ENCODE results near the gene MEDAG. TPM values are rescaled to one million over a fixed set of nuclear protein-coding genes. Genes with fewer than 3 reads are reported as not detected.

MEDAG gene
- polyA plus RNA-seq, 3 donors = 0.71 to 1.3 (median 0.80) TPM

DNA sequence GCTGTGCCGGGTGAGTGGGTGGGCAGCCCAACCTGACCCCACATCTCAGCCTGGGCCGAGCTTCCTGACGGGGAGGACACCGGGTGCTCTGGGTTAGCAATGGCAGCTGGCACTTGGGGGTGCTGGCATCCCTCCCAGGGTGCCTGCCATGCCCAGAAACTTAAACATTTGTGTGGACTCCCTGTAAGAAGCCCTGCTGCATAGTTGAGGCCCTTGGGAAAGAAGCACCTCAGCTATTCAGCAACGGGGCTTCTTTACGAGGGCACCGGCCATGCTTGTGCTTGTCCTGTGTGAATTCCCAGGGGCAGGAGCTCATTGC is 33.8 kb upstream of the MEDAG start:
- DNase-seq (ENCODE audit: low read depth in 3 of 3, low spot score in 2 of 3) = no peak

DNA sequence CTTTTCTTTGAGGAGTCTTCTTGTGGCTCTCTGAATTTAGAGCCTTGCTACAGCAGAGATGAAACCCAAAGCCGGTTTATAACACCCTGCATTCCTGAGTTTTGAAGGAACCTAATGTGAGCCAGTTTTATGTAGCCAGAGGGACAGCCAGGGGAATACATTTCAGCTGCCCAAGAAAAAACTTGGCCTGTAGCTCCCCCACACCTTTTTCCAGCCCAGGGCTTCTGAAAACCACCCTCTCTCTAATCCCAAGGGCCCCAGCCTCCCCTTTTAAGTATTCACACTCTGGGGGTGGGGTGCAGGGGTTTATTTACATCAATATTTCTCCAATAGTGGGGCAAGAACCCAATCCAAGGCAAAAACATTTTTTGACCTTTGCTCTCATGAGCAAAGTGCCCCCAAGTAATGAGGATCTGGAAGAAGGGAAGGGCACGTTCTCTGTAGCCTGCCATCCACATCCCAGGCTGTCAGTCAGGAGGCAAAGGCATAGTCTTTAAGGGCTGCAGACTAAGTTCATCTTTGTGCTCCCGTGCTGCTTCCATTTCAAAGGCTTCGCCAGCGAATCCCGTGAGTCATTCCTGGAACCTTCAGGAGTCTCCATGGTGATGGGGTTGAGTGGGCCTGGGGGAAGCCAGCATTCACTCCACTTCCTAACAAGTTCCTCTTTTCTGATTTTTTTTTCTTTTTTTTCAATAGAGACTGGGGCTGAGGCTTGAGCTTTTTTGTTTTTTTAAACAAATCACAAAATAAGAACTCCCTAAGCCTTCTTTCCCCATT is 33.2 kb upstream of the MEDAG start:
- no peak for DNase-seq (ENCODE audit: low read depth in 3 of 3, low spot score in 2 of 3)

DNA sequence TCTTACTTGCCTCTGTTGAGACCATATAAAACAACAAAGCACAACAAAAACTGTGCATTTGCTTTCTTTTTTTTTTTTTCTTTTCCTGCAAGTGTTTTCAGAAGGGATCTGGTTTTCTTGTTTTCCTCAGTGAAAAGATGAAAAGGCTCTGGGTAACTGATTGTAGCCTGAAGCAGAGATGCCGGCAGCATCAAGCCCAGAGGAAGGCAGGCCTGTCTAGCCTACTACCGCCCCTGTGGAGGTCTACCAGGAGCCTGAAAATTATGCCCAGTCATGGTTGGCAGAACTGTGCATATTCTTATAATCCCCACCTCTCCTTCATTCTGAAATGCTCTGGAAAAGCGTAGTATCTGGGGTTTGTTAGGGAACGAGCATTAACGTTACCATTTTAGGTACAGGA is 32.6 kb upstream of the MEDAG start:
- no peak for DNase-seq (ENCODE audit: low read depth in 3 of 3, low spot score in 2 of 3)

DNA sequence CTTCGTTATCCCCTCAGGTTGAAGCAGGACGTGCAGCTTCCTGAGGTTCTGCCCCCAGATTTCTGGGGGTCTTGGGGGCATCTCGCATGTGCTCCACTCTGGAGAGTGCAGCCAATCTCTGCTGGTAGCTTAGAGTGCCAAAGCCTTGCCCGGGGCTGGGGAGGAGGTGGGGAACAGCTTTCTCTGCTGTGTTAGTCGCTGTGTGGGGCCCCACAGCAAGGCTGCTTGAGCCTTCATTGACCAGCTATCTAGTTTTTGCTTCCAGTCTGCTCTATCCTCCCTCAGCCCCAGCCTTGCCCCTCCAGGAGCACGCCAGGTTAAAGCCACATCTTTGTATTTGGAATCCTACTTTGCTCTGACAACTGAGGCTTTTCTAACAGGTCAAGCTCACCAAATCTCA is 32.0 kb upstream of the MEDAG start:
- DNase-seq (ENCODE audit: low read depth in 3 of 3, low spot score in 2 of 3) = no peak

DNA sequence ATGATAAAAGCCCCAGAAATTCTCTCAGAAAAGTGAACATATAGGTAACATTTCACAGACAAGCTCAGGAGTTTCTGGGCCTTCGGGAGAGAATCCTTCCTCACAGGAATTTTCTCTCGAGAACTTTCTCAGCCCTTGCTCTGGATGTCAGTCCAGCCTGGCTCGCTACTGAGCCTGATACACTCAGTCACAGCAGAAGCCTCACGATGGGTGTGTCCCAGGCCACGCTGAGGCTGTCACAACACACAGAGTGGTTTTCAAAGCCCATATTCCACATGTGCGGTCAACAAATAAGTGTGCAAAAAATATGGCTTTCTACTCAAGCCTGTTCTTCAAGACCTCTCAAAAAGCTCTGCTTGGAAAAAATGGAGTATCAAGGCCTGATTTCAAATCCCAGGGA is 31.5 kb upstream of the MEDAG start:
- no peak for DNase-seq (ENCODE audit: low read depth in 3 of 3, low spot score in 2 of 3)

DNA sequence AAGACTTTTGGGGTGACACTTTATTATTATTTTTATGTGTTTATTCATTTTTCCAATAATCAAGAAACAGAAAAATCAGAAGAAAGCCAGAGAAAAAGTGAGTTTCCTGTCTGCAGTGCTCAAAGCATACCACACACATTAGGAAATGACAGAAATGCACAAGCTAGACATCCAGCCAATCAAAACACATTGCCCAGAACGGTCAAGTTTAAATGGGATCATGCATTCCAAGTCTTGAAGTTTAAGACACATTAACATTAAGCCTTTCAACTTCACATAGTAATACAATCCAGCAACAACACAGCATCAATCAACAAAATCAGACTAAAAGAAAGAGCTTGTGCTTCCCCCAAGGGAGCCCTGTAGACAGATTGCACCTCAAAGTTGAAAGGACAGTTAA is 28.7 kb upstream of the MEDAG start:
- DNase-seq (ENCODE audit: low read depth in 3 of 3, low spot score in 2 of 3) = no peak

DNA sequence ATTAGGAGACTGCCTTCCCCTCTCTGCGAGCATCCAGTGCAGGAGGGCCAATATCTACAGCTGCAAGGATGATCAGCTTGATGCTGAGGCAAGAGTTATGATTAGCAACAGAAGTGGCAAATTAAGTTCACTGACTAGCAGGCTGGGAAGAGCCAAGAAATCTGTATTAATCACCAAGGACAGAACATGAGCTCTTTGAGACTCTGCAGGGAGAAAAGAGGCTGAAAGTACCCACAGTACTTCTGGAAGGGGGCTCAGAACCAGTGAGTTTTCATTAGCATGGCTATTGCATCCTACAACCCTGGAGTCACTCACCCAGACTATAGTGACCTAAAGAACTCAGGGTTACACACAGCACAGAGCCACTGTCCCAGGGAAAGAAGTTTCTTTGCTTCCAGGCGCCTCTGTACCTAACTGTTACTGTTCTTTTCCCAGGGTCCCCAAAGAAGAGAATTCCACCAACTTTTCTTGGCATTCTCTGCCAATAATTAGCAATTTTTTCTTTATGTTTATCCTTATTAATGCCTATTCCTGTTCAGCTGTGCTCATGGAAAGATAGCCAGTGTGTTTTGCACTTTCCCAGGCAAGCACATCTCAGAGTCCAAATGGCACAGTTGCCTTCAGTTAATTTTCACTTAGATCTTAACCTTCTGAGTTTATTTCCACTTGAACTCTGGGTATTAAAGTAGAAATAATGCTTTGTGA is 25.8 kb upstream of the MEDAG start:
- no peak for DNase-seq (ENCODE audit: low read depth in 3 of 3, low spot score in 2 of 3)

DNA sequence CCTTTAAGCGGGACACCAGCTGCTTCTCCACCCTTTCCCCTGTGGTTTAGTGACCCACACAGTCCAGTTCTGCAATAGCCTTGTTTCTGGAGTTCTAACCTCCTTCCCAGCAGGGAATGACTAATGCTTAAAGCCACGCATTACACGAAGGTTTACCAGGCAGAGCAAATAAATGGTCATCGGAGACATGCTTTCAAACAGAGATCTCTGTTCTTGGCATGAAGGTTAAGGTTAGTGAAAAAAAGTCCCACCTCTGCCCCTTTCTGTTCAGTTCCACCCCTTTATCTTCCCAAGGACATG is 25.3 kb upstream of the MEDAG start:
- DNase-seq (ENCODE audit: low read depth in 3 of 3, low spot score in 2 of 3) = no peak

DNA sequence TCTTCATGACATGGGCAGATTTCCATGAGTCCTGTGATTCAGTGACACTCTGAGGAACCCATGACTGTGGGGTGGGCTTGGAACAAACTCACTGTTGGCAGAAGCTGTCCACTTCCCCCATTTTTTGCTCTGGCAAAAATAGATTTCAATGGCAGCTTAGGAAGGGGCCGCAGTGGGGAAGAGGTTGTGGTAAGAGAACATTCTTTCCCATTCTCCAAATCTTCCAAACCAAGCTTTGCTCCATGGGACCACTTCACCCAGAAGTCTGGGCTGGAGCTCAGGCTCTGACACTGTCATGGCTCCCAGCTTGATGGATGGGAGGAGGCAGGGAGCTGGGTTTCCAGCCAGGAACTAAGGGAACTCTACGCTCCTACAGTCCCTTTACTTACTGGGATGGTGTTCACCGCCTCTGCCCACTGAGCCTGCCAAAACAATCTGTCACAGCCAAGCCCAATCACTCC is 24.9 kb upstream of the MEDAG start:
- DNase-seq (ENCODE audit: low read depth in 3 of 3, low spot score in 2 of 3) = no peak

DNA sequence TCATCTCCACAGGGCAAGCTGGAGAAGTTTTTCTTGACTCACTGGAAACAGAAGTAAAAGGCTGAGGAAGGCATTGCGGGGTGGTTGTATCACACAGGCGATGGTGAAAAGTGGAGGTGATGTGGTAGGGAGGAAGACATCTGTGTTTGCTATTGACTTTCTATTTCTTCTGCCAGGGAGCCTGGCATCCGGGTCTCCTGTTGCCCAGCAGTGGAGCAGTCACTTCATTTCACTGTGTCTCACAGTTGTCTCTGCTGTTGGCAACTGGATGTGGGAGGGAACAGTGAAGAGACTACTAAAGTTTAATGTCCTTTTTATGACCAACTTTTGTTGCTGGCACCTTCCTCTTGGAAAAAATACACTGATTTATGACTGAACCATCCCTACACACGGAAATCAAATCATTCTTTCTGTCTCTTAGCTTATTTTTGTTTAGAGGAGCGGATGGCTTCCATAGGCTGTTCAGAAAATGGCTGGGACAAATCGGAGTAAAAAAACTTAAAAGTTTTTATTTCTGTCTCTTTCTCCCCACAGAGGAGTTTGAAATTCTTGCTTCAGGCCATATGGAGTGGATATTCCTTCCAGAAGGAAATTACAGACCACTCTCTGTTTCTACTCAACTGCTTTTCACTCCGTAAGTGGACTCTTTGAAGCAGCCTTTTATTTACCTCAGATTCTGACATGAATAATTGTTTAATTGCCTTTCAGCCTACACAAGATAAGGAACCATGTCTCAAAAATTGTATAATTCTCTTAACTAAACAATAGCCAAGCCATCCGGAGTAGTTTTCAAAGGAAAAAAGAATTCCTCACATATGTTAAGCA is 23.8 kb upstream of the MEDAG start:
- no peak for DNase-seq (ENCODE audit: low read depth in 3 of 3, low spot score in 2 of 3)

DNA sequence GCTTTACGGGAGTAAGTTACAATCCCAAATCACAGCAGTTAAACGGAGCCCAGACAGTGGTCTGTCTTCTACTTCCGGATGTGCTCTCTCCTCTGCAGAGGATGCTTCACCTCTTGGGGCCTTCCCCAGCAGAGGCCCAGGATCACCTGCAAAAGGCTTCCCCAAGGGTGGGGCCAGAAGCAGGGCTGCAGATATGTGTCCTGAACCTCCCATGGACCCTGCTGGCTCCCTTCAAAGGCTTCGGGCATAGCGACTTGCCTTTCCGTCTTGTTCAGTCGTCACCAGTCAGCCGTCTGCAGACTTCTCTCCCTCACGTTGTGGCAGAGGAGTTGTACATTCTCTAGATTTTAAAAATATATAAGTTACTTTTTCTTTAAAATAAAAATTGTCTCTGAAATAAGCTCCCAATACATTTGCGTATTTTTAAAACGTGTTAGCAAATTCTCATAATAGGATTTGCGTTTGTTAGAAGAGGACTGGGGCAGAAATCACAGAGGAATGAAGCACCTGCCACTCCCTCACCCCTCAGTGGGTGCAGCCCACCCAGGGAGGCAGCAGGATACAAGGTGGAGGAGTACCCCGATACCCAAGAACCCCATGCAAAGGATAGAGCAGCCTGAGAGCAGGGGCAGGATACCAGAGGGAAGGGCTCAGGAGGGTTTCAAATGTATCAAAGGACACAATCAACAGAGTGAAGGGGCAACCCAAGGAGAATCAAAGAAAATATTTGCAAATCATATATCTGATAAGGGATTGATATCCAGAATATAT is 22.9 kb upstream of the MEDAG start:
- no peak for DNase-seq (ENCODE audit: low read depth in 3 of 3, low spot score in 2 of 3)

DNA sequence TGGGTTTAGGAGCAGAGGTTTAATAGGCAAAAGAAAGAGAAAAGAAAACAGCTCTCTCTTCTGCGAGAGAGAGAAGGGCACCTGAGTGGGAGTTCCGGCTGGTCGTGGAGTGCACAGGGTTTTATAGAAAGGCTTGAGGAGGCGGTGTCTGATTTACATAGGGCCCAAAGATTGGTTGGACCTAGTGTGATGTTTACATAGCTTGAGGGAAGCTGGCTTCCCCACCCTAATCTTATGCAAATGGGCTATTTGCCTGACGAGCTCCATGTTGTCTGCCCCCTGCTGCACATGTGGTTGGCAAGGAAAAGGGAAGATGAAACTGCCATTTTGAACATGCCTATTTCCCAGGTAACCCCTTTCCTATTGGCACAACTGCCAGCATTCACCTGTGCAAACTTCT is 21.5 kb upstream of the MEDAG start:
- no peak for DNase-seq (ENCODE audit: low read depth in 3 of 3, low spot score in 2 of 3)

DNA sequence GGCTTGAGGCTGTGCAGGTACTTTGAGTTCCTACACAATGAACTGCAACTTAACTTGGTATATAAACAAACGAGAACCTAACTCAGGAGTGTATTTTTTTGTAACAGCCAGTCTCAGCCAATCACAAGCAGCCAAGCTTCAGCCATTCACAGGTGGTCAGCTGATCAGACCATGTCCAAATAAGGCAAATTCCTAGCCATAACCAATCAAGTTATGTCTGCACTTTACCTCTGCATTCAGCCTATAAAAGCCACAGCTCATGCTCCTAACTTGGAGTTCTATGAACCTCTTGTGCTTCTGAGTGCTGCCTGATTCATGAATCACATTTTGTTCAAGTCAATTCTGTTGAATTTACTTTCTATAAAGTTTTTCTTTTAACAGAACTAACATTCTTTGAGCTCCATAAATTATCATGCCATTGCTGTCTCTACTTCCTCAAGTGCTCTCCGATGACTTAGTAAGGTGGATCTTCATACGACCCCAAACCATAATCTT is 16.8 kb upstream of the MEDAG start:
- no peak for DNase-seq (ENCODE audit: low read depth in 3 of 3, low spot score in 2 of 3)

DNA sequence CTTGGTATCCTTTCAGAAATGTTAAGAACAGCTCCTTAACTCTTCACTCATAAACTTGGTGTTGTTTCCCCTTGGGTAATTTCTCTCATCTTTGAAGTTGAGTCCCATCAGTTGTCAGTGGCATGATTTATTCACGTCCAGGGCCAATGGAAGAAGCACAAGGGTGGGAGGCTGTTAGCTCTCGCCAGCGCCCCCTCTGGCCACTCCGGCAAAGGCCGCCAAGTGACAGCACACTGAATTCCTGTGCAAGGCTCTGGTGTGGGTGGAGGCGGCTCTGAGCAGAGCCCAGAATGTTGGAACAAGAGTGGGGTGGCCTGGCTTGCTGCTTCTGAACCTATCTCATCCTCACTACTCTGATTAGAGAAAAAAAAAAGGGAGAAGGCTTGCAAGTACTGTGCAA is 13.1 kb upstream of the MEDAG start:
- DNase-seq (ENCODE audit: low read depth in 3 of 3, low spot score in 2 of 3) = no peak

DNA sequence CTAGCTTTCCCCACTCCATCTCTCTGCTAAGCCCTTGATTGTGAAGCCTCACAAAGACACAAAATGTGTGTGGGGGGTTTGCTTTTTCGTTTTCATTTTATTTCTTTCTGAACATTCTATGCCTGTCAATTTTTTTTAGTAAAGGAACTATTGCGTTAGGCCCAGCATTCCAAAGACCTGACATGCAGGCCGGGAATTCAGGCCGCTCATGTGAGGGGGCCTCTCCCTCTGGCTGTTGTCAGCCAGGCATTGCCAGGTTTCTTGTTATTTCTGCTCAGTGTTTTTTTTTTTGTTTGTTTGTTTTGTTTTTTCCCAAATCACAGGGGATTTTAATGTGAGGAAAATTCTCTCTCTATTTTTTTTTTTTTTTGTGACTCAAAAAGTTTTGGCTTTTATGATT is 10.3 kb upstream of the MEDAG start:
- DNase-seq (ENCODE audit: low read depth in 3 of 3, low spot score in 2 of 3) = no peak

DNA sequence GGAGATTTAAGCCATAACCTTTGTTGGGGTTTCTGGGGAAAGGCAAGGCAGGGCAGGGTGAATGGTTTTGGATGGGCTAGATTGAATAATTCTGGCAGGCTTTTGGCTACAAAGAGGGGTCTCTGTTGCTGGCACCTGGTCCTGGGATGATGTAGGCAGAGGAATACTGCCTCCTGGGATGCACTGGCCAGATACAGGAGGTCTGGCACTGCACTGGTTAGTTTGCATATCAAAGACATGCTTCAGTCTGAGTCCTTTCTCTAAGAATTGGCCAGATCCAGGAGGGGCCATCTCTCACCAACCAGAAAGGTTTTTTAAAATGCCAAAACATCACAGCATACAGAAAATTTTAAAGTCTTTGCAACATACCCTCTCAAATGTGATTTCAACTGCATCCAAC is 8.0 kb upstream of the MEDAG start:
- DNase-seq (ENCODE audit: low read depth in 3 of 3, low spot score in 2 of 3) = no peak

DNA sequence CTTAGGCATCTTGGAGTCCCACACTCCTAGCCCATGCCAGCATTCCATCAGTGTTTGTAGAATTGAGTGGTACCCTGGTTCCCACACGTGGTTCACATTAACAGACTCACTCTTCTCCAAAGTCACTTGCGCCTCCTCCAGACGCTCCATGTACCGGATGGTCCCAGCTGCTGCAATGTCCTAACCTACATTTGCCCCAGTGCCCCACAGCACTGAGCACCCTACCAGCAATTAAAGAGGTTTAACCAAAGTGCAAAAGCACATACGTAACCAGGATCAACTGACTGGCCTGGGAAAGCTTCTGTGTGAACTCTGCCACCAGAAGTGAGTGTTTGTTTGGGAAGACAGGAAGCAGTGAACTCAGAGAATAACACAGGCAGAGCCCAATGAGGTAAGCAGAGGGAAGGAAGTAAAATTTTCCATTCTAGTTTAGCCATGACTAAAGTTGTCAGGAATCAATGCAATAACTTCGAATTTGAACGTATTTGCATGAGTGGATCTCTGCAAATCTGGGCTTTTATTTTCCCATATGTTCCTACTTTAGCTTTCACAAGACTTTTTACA is 7.3 kb upstream of the MEDAG start:
- DNase-seq (ENCODE audit: low read depth in 3 of 3, low spot score in 2 of 3) = no peak

DNA sequence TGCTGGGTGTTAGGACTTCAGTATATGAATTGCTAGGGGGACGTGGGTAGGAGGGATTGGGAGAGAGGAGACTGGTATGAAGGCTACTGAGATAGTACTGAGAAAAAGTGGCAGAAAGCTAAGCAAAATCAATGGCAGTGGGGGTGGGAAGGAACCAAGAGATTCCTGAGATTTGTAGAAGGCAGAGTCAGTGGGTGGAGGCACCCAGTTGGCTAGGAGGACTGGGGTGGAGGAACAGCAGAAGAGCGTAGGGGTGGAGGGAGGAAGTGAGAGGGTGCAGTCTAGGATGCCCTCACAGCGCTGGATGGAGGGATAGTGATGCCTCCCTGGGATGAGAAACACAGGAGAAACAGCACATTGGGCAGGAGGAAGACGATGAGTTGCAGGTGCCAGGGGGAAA is 5.6 kb upstream of the MEDAG start:
- DNase-seq (ENCODE audit: low read depth in 3 of 3, low spot score in 2 of 3) = no peak

DNA sequence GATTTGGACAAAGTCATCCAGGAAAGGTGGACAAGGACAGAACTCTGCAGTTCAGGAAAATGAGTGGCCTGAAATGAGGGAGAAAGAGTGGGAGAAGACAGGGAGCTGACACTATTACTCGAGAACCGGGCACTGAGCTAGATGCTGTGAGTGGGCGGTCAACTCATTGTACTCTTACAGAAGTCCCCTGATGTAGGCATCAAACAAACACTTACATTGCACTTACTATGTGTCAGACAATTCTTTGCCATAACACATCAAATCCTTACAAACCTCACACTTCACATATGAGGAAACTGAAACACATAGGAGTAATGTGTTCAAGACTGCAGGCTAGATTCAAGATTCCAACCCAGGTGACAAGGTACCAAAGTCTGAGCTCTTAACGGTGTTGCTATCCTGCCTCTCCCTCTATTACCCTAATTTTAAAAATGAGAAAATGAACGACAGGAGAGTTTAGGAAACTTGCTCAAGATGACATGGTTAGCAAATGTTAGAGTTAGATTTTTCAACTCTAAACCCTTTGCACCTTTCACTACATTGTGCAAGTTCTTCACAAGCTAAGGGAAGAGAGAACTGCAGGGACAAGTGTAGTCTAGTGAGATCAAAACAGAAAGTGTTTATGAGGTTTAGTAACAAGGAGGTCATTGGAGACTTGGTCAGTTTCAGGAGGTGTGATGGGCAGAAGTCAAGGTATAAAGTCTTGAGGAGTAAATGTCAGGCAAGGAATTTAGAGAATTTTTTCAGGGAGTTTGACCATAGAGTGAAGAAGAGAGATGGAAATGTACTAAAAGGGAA is 4.9 kb upstream of the MEDAG start:
- no peak for DNase-seq (ENCODE audit: low read depth in 3 of 3, low spot score in 2 of 3)

DNA sequence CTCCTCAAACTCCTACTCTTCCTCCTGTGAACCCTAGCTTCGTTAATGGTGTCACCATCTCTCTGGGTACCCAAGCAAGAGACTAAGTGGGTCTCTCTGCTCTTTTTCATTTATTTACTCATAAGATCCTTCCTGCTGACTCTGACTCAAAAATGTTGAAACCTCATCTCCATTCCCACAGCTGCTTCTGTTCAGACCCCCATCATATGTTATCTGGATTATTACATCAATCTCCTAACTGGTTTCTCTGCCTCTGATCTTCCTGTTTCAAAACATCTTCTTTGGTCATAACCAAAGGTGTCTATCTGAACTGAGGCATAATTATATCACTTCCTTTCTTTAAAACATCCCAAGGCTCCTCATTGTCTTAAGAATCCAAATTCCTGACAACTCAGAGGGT is 2.0 kb upstream of the MEDAG start:
- no peak for DNase-seq (ENCODE audit: low read depth in 3 of 3, low spot score in 2 of 3)
